ENCODE measurements around the gene PCDHB16. TPM values are rescaled to one million over a fixed set of nuclear protein-coding genes. Genes with fewer than 3 reads are reported as not detected.
A peak's percentile ranks its signal among the peaks of the same experiment; 100 is the strongest.
"Not testable (repeated sequence)": the region's sequence is repeated elsewhere in the genome, so short reads cannot be mapped to it uniquely, and the experiment has no call there.

Gene PCDHB16
- polyA plus RNA-seq, 1 experiment, result 0.21 TPM

GRCh38 chr5:141216035-141216434 lies 33.8 kb downstream of the PCDHB16 start:
- H3K27me3 ChIP-seq (ENCODE audit: control insufficient read depth, insufficient read depth, low read length); POLR2A ChIA-PET; DNase-seq (ENCODE audit: low read depth); CTCF ChIA-PET; H3K36me3 ChIP-seq (ENCODE audit: control insufficient read depth, insufficient read depth, low read length); H3K4me3 ChIP-seq (ENCODE audit: low read depth, low read length): not testable (repeated sequence)

DNA sequence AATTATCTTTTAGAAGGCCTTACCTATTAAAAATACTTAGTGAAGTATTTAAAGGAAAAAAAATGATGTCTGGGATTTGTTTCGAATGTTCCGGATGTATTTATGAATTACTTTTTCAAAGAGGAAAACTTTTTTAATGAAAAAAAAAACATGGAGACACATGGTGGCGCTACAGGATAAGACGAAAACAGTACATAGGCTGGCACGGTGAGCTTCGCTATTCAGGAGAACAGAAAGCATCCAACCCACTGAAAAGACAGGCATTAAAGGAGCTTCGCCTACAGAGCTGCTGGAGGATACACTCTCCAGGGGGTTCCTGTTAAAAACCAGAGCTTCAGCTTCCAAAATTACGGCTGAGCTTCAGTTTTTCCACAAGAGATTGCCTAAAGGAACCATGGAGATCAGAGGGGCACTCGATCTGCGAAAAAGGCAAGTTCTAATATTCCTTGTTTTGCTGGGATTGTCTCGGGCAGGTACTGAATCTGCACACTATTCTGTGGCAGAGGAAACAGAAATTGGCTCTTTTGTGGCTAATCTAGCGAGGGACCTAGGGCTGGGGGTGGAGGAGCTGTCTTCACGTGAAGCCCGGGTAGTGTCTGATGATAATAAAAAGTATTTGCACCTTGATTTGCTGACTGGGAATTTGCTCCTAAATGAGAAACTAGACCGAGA lies 41.1 kb downstream of the PCDHB16 start, which contains the start of gene PCDHB14:
Gene PCDHB14 (plus strand): TSS at position 232 of the 672 bp plus-strand sequence. CDS start 163 bp downstream, at position 395.
- no peaks in the 10 kb centered on the region for H3K36me3 ChIP-seq (ENCODE audit: control insufficient read depth, insufficient read depth, low read length)
- peak within 1 kb of the TSS; percentile 27 for H3K4me3 ChIP-seq (ENCODE audit: low read depth, low read length)
- DNase-seq (ENCODE audit: low read depth), result no peak
- no peaks in the 10 kb centered on the region for H3K27me3 ChIP-seq (ENCODE audit: control insufficient read depth, insufficient read depth, low read length)
- ChIA-PET POLR2A (no interaction called here), CTCF (interaction anchor here (0.6 to 2.5 kb wide), 12 partner anchors 10 to 355 kb away, joined by 3 to 15 read pairs (median 4); partner anchors contain the start of genes PCDHB12, PCDHB13, PCDHGA10 and PCDHGB7)
- TF ChIP-seq, protein P1, sequence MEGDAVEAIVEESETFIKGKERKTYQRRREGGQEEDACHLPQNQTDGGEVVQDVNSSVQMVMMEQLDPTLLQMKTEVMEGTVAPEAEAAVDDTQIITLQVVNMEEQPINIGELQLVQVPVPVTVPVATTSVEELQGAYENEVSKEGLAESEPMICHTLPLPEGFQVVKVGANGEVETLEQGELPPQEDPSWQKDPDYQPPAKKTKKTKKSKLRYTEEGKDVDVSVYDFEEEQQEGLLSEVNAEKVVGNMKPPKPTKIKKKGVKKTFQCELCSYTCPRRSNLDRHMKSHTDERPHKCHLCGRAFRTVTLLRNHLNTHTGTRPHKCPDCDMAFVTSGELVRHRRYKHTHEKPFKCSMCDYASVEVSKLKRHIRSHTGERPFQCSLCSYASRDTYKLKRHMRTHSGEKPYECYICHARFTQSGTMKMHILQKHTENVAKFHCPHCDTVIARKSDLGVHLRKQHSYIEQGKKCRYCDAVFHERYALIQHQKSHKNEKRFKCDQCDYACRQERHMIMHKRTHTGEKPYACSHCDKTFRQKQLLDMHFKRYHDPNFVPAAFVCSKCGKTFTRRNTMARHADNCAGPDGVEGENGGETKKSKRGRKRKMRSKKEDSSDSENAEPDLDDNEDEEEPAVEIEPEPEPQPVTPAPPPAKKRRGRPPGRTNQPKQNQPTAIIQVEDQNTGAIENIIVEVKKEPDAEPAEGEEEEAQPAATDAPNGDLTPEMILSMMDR (IDR thresholded peaks at IDR 0.05; ENCODE audit: insufficient read depth, low read depth, low read length), result 0 out of 2 replicates have a peak, but pooled peaks have one; percentile 21

- H3K27me3 ChIP-seq (ENCODE audit: control insufficient read depth, insufficient read depth, low read length); H3K36me3 ChIP-seq (ENCODE audit: control insufficient read depth, insufficient read depth, low read length); DNase-seq (ENCODE audit: low read depth); H3K4me3 ChIP-seq (ENCODE audit: low read depth, low read length); POLR2A ChIA-PET: not testable (repeated sequence)
- CTCF ChIA-PET, result interaction anchor here (0.7 to 2.2 kb wide), 2 partner anchors 9 to 1737 kb away, joined by 3 to 15 read pairs; no protein-coding TSS in a partner anchor
Measured at GRCh38 chr5:141224844-141225243, 42.7 kb downstream of the PCDHB16 start.

DNA sequence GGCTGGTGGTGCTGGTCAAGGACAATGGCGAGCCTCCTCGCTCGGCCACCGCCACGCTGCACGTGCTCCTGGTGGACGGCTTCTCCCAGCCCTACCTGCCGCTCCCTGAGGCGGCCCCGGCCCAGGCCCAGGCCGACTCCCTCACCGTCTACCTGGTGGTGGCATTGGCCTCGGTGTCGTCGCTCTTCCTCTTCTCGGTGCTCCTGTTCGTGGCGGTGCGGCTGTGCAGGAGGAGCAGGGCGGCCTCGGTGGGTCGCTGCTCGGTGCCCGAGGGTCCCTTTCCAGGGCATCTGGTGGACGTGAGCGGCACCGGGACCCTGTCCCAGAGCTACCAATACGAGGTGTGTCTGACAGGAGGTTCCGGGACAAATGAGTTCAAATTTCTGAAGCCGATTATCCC lies 43.2 kb downstream of the PCDHB16 start:
- DNase-seq (ENCODE audit: low read depth); H3K36me3 ChIP-seq (ENCODE audit: control insufficient read depth, insufficient read depth, low read length); H3K27me3 ChIP-seq (ENCODE audit: control insufficient read depth, insufficient read depth, low read length); POLR2A ChIA-PET; H3K4me3 ChIP-seq (ENCODE audit: low read depth, low read length); CTCF ChIA-PET: not testable (repeated sequence)

GRCh38 chr5:141234109-141234667 lies 52.0 kb downstream of the PCDHB16 start:
- H3K36me3 ChIP-seq (ENCODE audit: control insufficient read depth, insufficient read depth, low read length), result no peaks in the 10 kb centered on the region
- ChIA-PET POLR2A (no interaction called here), CTCF (interaction anchor here (0.7 to 2.3 kb wide), 5 partner anchors 10 to 384 kb away, joined by 3 to 15 read pairs (median 3); partner anchors contain the start of genes DIAPH1, PCDHB14 and PCDHGB3)
- no peak for DNase-seq (ENCODE audit: low read depth)
- no peaks in the 10 kb centered on the region for H3K27me3 ChIP-seq (ENCODE audit: control insufficient read depth, insufficient read depth, low read length)
- TF ChIP-seq, protein P1 (IDR thresholded peaks at IDR 0.05; ENCODE audit: insufficient read depth, low read depth, low read length), result peak; percentile 28; the same call in 1 of the 2 replicates
- H3K4me3 ChIP-seq (ENCODE audit: low read depth, low read length), result peak overlapping the region; percentile 25

Other genes starting within 250 kb of the PCDHB16 start
- 0.06 TPM in 1 of 2 replicates, not detected in the other for gene PCDHAC2, start 215.9 kb upstream of the PCDHB16 start, polyA plus RNA-seq (2011; rRNA removed)
- gene PCDHB1, start 131.0 kb upstream of the PCDHB16 start, polyA plus RNA-seq (2011; rRNA removed), result not detected in 2 replicates
- 0.42 and 0.99 TPM in 2 replicates for gene PCDHB2, start 87.8 kb upstream of the PCDHB16 start, polyA plus RNA-seq (2011; rRNA removed)
- gene PCDHB3, start 81.9 kb upstream of the PCDHB16 start, polyA plus RNA-seq (2011; rRNA removed), result 0.23 and 0.31 TPM in 2 replicates
- 0.02 TPM in 2 replicates for gene PCDHB4, start 60.6 kb upstream of the PCDHB16 start, polyA plus RNA-seq (2011; rRNA removed)
- 0.18 and 0.22 TPM in 2 replicates for gene PCDHB5, start 47.2 kb upstream of the PCDHB16 start, polyA plus RNA-seq (2011; rRNA removed)
- gene PCDHB6, start 32.3 kb upstream of the PCDHB16 start, polyA plus RNA-seq (2011; rRNA removed), result 0.20 and 0.26 TPM in 2 replicates
- gene PCDHB7, start 9.7 kb upstream of the PCDHB16 start, polyA plus RNA-seq (2011; rRNA removed), result 0.31 and 0.44 TPM in 2 replicates
- gene PCDHB8, start 4.6 kb upstream of the PCDHB16 start, polyA plus RNA-seq (2011; rRNA removed), result 0.11 and 0.17 TPM in 2 replicates
- gene PCDHB9, start 4.8 kb downstream of the PCDHB16 start, polyA plus RNA-seq (2011; rRNA removed), result 0.22 and 0.49 TPM in 2 replicates
- 0.18 and 0.28 TPM in 2 replicates for gene PCDHB10, start 10.0 kb downstream of the PCDHB16 start, polyA plus RNA-seq (2011; rRNA removed)
- 0.10 and 0.22 TPM in 2 replicates for gene PCDHB11, start 17.2 kb downstream of the PCDHB16 start, polyA plus RNA-seq (2011; rRNA removed)
- 0.09 and 0.13 TPM in 2 replicates for gene PCDHB12, start 26.3 kb downstream of the PCDHB16 start, polyA plus RNA-seq (2011; rRNA removed)
- 0.16 and 0.23 TPM in 2 replicates for gene PCDHB13, start 31.5 kb downstream of the PCDHB16 start, polyA plus RNA-seq (2011; rRNA removed)
- gene PCDHB14, start 41.0 kb downstream of the PCDHB16 start, polyA plus RNA-seq (2011; rRNA removed), result 0.42 and 0.47 TPM in 2 replicates
- 0.45 and 0.52 TPM in 2 replicates for gene PCDHB15, start 63.0 kb downstream of the PCDHB16 start, polyA plus RNA-seq (2011; rRNA removed)
- gene SLC25A2, start 121.7 kb downstream of the PCDHB16 start, polyA plus RNA-seq (2011; rRNA removed), result not detected in 2 replicates
- 25.5 and 46.7 TPM in 2 replicates for gene TAF7, start 138.4 kb downstream of the PCDHB16 start, polyA plus RNA-seq (2011; rRNA removed)
- gene PCDHGA1, start 148.1 kb downstream of the PCDHB16 start, polyA plus RNA-seq (2011; rRNA removed), result 1.8 and 1.9 TPM in 2 replicates
- gene PCDHGA2, start 156.4 kb downstream of the PCDHB16 start, polyA plus RNA-seq (2011; rRNA removed), result 6.7 and 6.8 TPM in 2 replicates
- gene PCDHGA3, start 161.4 kb downstream of the PCDHB16 start, polyA plus RNA-seq (2011; rRNA removed), result 1.9 and 2.5 TPM in 2 replicates
- 2.0 and 2.2 TPM in 2 replicates for gene PCDHGB1, start 167.7 kb downstream of the PCDHB16 start, polyA plus RNA-seq (2011; rRNA removed)
- gene PCDHGA4, start 172.6 kb downstream of the PCDHB16 start, polyA plus RNA-seq (2011; rRNA removed), result 3.0 and 4.0 TPM in 2 replicates
- gene PCDHGB2, start 177.6 kb downstream of the PCDHB16 start, polyA plus RNA-seq (2011; rRNA removed), result 3.7 and 4.0 TPM in 2 replicates
- 1.2 and 1.6 TPM in 2 replicates for gene PCDHGA5, start 181.8 kb downstream of the PCDHB16 start, polyA plus RNA-seq (2011; rRNA removed)
- 2.7 and 3.0 TPM in 2 replicates for gene PCDHGB3, start 187.9 kb downstream of the PCDHB16 start, polyA plus RNA-seq (2011; rRNA removed)
- 3.3 and 4.3 TPM in 2 replicates for gene PCDHGA6, start 191.5 kb downstream of the PCDHB16 start, polyA plus RNA-seq (2011; rRNA removed)
- gene PCDHGA7, start 200.4 kb downstream of the PCDHB16 start, polyA plus RNA-seq (2011; rRNA removed), result 1.8 and 3.6 TPM in 2 replicates
- gene PCDHGB4, start 205.3 kb downstream of the PCDHB16 start, polyA plus RNA-seq (2011; rRNA removed), result 11.8 and 12.2 TPM in 2 replicates
- 0.72 and 0.77 TPM in 2 replicates for gene PCDHGA8, start 210.2 kb downstream of the PCDHB16 start, polyA plus RNA-seq (2011; rRNA removed)
- gene PCDHGB5, start 215.6 kb downstream of the PCDHB16 start, polyA plus RNA-seq (2011; rRNA removed), result 13.5 and 19.4 TPM in 2 replicates
- 0.97 and 1.2 TPM in 2 replicates for gene PCDHGA9, start 220.4 kb downstream of the PCDHB16 start, polyA plus RNA-seq (2011; rRNA removed)
- gene PCDHGB6, start 225.6 kb downstream of the PCDHB16 start, polyA plus RNA-seq (2011; rRNA removed), result 1.5 and 1.7 TPM in 2 replicates
- 2.7 and 3.9 TPM in 2 replicates for gene PCDHGA10, start 230.6 kb downstream of the PCDHB16 start, polyA plus RNA-seq (2011; rRNA removed)
- gene PCDHGB7, start 235.3 kb downstream of the PCDHB16 start, polyA plus RNA-seq (2011; rRNA removed), result 7.6 and 9.6 TPM in 2 replicates
- gene PCDHGA11, start 238.7 kb downstream of the PCDHB16 start, polyA plus RNA-seq (2011; rRNA removed), result 5.4 and 7.4 TPM in 2 replicates
- 6.1 and 7.9 TPM in 2 replicates for gene PCDHGA12, start 248.1 kb downstream of the PCDHB16 start, polyA plus RNA-seq (2011; rRNA removed)

Measured in BJ (cell line).